Liver (tissue), 9 donors: Measurements from ENCODE around the gene MKRN2. TPM values are rescaled to one million over a fixed set of nuclear protein-coding genes. Genes with fewer than 3 reads are reported as not detected.

Experiments
- DNase-seq: peaks from one replicate; pipeline ENCODE4 v3.0.0-alpha.2; 2017; ENCODE audit warnings: low spot score
- H3K27ac ChIP-seq, 2 donors: one replicate each; pipeline ENCODE4 v1.7.0; 2013; ENCODE audit warnings: inconsistent platforms in 2 of 2, low read length in 2 of 2, control low read depth in 1 of 2, low read depth in 1 of 2, mild to moderate bottlenecking in 1 of 2
- H3K27me3 ChIP-seq, 4 donors: one replicate each; pipeline versions ENCODE4 v1.6.1 to v1.7.0; 2013; ENCODE audit warnings: low read length in 3 of 4, inconsistent platforms in 1 of 4, mild to moderate bottlenecking in 1 of 4, moderate library complexity in 1 of 4; ENCODE audit not compliant: control insufficient read depth in 4 of 4, insufficient read depth in 4 of 4
- H3K36me3 ChIP-seq, 4 donors: one replicate each; pipeline versions ENCODE4 v1.6.1 to v1.7.0; 2013; ENCODE audit warnings: low read length in 3 of 4, mild to moderate bottlenecking in 3 of 4, low read depth in 1 of 4, moderate library complexity in 1 of 4; ENCODE audit not compliant: control insufficient read depth in 4 of 4, insufficient read depth in 3 of 4
- H3K4me1 ChIP-seq, 4 donors: one replicate each; pipeline versions ENCODE4 v1.6.1 to v1.7.0; 2013; ENCODE audit warnings: low read length in 3 of 4, mild to moderate bottlenecking in 3 of 4, moderate library complexity in 1 of 4; ENCODE audit not compliant: control insufficient read depth in 4 of 4, insufficient read depth in 4 of 4
- H3K4me3 ChIP-seq, 3 donors: one replicate each; pipeline versions ENCODE4 v1.6.1 to v1.7.0; 2013; ENCODE audit warnings: low read length in 3 of 3, control low read depth in 1 of 3, low read depth in 1 of 3, mild to moderate bottlenecking in 1 of 3
- H3K9ac ChIP-seq, 2 donors: one replicate each; pipeline ENCODE4 v1.7.0; 2013; ENCODE audit warnings: low read length in 2 of 2, mild to moderate bottlenecking in 2 of 2, moderate library complexity in 2 of 2, control low read depth in 1 of 2, low read depth in 1 of 2
- H3K9me3 ChIP-seq, 4 donors: one replicate each; pipeline versions ENCODE4 v1.6.1 to v1.7.0; 2013; ENCODE audit warnings: low read length in 3 of 4; ENCODE audit not compliant: control insufficient read depth in 4 of 4
- EGR1 ChIP-seq, 2 donors: IDR thresholded peaks; 2 replicates each; pipeline ENCODE4 v1.6.1; 2016 to 2018; ENCODE audit warnings: antibody characterized with exemption in 2 of 2, low read depth in 2 of 2
- FOXA1 ChIP-seq: IDR thresholded peaks from 2 replicates; pipeline ENCODE4 v1.6.1; 2016; ENCODE audit warnings: antibody characterized with exemption
- FOXA2 ChIP-seq: IDR thresholded peaks from 2 replicates; pipeline ENCODE4 v1.6.1; 2016; ENCODE audit warnings: antibody characterized with exemption
- GABPA ChIP-seq, 2 donors: IDR thresholded peaks in 1 of 2; conservative IDR thresholded peaks in 1 of 2; 2 replicates each; pipeline ENCODE4 v1.6.1; 2016; ENCODE audit warnings: antibody characterized with exemption in 2 of 2, mild to moderate bottlenecking in 1 of 2, moderate library complexity in 1 of 2
- HNF4G ChIP-seq: IDR thresholded peaks from 2 replicates; pipeline ENCODE4 v1.6.1; 2016; ENCODE audit warnings: antibody characterized with exemption
- NR2F2 ChIP-seq: IDR thresholded peaks from 2 replicates; pipeline ENCODE4 v1.6.1; 2016; ENCODE audit warnings: antibody characterized with exemption
- RXRA ChIP-seq, 2 donors: IDR thresholded peaks; 2 replicates each; pipeline ENCODE4 v1.6.1; 2017 to 2018; ENCODE audit warnings: antibody characterized with exemption in 2 of 2, mild to moderate bottlenecking in 1 of 2
- SP1 ChIP-seq: IDR thresholded peaks from 2 replicates; pipeline ENCODE4 v1.6.1; 2018; ENCODE audit warnings: antibody characterized with exemption, mild to moderate bottlenecking
- TAF1 ChIP-seq: conservative IDR thresholded peaks from 2 replicates; pipeline ENCODE4 v1.6.1; 2016; ENCODE audit warnings: antibody characterized with exemption, mild to moderate bottlenecking
- YY1 ChIP-seq: IDR thresholded peaks from 2 replicates; pipeline ENCODE4 v1.6.1; 2016; ENCODE audit warnings: antibody characterized with exemption, mild to moderate bottlenecking
- WGBS: extraction: QIAGEN DNeasy Blood & Tissue Kit; methylation state at CpG from one replicate; pipeline ENCODE4 v1.1.7; 2013; 5-methylcytosine and 5-hydroxymethylcytosine counted together
- polyA plus RNA-seq, 2 donors: library from polyadenylated mRNA; stranded (reverse) in 1 of 2; unstranded in 1 of 2; fragments of 200-250 nt in 1 of 2; fragments of >200 nt in 1 of 2; fragmentation: Nextera tagmentation in 1 of 2; extraction: Ambion mirVana in 1 of 2; gene quantifications; one replicate each; pipeline versions ENCODE4 v1.2.1 to v1.2.3, GENCODE V29; 2013 to 2015
- total RNA-seq, 2 donors: library from RNA; depleted of rRNA; stranded (reverse); fragments of >200 nt; gene quantifications; one replicate each; pipeline ENCODE4 v1.2.3, GENCODE V29; 2014
- TF ChIP-seq, protein P1 (sequence below): IDR thresholded peaks from 2 replicates; pipeline ENCODE4 v1.6.1; 2016; ENCODE audit warnings: antibody characterized with exemption
- TF ChIP-seq, protein P2 (sequence below): IDR thresholded peaks from 2 replicates; pipeline ENCODE4 v1.6.1; 2016; ENCODE audit warnings: antibody characterized with exemption, mild to moderate bottlenecking
- TF ChIP-seq, protein P3 (sequence below): IDR thresholded peaks from 2 replicates; pipeline ENCODE4 v1.6.1; 2016; ENCODE audit warnings: antibody characterized with exemption
- TF ChIP-seq, protein P4 (sequence below): IDR thresholded peaks from 2 replicates; pipeline ENCODE4 v1.6.1; 2016; ENCODE audit warnings: antibody characterized with exemption
- donor health status: healthy.
- donor health status: healthy.
- donor health status: healthy.
- donor health status: healthy.
- donor health status: healthy.

Gene MKRN2
- total and polyA plus RNA-seq, 4 donors: 6.1 to 17.3 (median 11.7) TPM

DNA sequence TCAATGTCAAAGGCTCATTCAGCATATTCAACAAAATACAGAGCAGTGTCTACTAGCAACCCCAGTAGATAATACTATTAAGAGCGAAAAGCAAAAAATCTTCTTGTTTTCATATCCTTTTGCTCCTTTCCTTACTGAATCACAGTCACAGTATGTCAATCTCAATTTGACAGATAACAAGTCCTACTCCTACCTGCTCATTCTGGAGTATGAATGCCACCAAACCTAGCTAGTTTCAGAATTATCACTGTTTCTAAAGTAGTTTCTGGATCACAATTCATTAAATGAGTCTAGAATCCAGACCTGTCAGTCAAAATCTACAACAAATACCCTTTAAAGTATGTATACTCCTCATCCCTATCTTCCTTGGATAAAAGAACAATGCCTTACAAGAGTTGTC is 51.5 kb downstream of the MKRN2 start:
- TF ChIP-seq TAF1: no peak
- no peak for TF ChIP-seq NR2F2
- TF ChIP-seq YY1: no peak
- no peak for TF ChIP-seq FOXA2
- TF ChIP-seq, protein P1, sequence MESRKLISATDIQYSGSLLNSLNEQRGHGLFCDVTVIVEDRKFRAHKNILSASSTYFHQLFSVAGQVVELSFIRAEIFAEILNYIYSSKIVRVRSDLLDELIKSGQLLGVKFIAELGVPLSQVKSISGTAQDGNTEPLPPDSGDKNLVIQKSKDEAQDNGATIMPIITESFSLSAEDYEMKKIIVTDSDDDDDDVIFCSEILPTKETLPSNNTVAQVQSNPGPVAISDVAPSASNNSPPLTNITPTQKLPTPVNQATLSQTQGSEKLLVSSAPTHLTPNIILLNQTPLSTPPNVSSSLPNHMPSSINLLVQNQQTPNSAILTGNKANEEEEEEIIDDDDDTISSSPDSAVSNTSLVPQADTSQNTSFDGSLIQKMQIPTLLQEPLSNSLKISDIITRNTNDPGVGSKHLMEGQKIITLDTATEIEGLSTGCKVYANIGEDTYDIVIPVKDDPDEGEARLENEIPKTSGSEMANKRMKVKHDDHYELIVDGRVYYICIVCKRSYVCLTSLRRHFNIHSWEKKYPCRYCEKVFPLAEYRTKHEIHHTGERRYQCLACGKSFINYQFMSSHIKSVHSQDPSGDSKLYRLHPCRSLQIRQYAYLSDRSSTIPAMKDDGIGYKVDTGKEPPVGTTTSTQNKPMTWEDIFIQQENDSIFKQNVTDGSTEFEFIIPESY: no peak
- TF ChIP-seq, protein P2, sequence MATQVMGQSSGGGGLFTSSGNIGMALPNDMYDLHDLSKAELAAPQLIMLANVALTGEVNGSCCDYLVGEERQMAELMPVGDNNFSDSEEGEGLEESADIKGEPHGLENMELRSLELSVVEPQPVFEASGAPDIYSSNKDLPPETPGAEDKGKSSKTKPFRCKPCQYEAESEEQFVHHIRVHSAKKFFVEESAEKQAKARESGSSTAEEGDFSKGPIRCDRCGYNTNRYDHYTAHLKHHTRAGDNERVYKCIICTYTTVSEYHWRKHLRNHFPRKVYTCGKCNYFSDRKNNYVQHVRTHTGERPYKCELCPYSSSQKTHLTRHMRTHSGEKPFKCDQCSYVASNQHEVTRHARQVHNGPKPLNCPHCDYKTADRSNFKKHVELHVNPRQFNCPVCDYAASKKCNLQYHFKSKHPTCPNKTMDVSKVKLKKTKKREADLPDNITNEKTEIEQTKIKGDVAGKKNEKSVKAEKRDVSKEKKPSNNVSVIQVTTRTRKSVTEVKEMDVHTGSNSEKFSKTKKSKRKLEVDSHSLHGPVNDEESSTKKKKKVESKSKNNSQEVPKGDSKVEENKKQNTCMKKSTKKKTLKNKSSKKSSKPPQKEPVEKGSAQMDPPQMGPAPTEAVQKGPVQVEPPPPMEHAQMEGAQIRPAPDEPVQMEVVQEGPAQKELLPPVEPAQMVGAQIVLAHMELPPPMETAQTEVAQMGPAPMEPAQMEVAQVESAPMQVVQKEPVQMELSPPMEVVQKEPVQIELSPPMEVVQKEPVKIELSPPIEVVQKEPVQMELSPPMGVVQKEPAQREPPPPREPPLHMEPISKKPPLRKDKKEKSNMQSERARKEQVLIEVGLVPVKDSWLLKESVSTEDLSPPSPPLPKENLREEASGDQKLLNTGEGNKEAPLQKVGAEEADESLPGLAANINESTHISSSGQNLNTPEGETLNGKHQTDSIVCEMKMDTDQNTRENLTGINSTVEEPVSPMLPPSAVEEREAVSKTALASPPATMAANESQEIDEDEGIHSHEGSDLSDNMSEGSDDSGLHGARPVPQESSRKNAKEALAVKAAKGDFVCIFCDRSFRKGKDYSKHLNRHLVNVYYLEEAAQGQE: no peak
- TF ChIP-seq SP1: no peak
- TF ChIP-seq, protein P3, sequence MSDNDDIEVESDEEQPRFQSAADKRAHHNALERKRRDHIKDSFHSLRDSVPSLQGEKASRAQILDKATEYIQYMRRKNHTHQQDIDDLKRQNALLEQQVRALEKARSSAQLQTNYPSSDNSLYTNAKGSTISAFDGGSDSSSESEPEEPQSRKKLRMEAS: no peak
- TF ChIP-seq EGR1 (IDR thresholded peaks at IDR 0.05; ENCODE audit: low read depth in 2 of 2): no peak
- WGBS: 98% methylated on average over 1 of the region's 1 CpG
- Histone ChIP-seq H3K9me3 (no peaks in the 10 kb centered on the region), H3K36me3 (peaks cover 9 to 32% (median 21%) of the 10 kb centered on the region in 4 donors), H3K4me1 (peaks cover 0 to 13% (median 3%) of the 10 kb centered on the region in 4 donors), H3K27me3 (no peaks in the 10 kb centered on the region), H3K27ac (no peak overlapping the region), H3K4me3 (no peak overlapping the region), H3K9ac (no peak overlapping the region)
- DNase-seq: no peak

DNA sequence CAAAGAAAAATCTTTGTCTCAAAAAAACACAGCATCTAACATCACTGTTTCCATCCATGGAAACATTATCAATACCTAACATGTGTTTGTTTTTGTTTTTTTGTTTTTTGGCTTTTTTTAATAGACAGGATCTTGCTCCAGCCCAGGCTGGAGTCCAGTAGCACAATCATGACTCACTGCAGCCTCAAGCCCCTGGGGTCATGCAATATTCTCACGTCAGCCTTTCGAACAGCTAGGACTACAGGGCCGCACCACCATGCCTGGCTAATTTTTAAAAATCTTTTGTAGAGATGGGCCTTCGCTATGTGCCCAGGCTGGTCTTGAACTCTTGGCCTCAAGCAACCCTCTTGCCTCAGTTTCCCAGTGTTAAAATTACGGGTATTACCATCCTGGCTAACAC is 54.2 kb downstream of the MKRN2 start:
- TF ChIP-seq, protein P4, sequence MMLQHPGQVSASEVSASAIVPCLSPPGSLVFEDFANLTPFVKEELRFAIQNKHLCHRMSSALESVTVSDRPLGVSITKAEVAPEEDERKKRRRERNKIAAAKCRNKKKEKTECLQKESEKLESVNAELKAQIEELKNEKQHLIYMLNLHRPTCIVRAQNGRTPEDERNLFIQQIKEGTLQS: no peak
- no peak for TF ChIP-seq RXRA (IDR thresholded peaks at IDR 0.05)
- no peak for TF ChIP-seq FOXA2
- TF ChIP-seq EGR1 (IDR thresholded peaks at IDR 0.05; ENCODE audit: low read depth in 2 of 2): no peak
- TF ChIP-seq NR2F2: no peak
- no peak for TF ChIP-seq HNF4G
- TF ChIP-seq, protein P2: no peak
- no peak for TF ChIP-seq FOXA1
- TF ChIP-seq YY1: no peak
- no peak for TF ChIP-seq GABPA (IDR thresholded peaks at IDR 0.05 in 1 of 2, conservative IDR thresholded peaks at IDR 0.05 in 1 of 2)
- no peak for DNase-seq
- Histone ChIP-seq H3K9ac (no peak overlapping the region), H3K4me3 (no peak overlapping the region), H3K27ac (no peak overlapping the region), H3K9me3 (no peaks in the 10 kb centered on the region), H3K4me1 (no peaks in the 10 kb centered on the region), H3K27me3 (no peaks in the 10 kb centered on the region), H3K36me3 (peaks cover 9 to 28% (median 22%) of the 10 kb centered on the region in 4 donors)
- 78% methylated on average over 5 of the region's 5 CpGs for WGBS
